Measurements from ENCODE around the gene RBCK1. TPM values are rescaled to one million over a fixed set of nuclear protein-coding genes. Genes with fewer than 3 reads are reported as not detected.

The RBCK1 gene
- total and polyA plus RNA-seq, 8 donors: 34.9 to 148 (median 44.7) TPM

- no peak overlapping the region for H3K27ac ChIP-seq
- no peak for DNase-seq
Measured at GRCh38 chr20:400128-400453, 8.0 kb upstream of the RBCK1 start.

DNA sequence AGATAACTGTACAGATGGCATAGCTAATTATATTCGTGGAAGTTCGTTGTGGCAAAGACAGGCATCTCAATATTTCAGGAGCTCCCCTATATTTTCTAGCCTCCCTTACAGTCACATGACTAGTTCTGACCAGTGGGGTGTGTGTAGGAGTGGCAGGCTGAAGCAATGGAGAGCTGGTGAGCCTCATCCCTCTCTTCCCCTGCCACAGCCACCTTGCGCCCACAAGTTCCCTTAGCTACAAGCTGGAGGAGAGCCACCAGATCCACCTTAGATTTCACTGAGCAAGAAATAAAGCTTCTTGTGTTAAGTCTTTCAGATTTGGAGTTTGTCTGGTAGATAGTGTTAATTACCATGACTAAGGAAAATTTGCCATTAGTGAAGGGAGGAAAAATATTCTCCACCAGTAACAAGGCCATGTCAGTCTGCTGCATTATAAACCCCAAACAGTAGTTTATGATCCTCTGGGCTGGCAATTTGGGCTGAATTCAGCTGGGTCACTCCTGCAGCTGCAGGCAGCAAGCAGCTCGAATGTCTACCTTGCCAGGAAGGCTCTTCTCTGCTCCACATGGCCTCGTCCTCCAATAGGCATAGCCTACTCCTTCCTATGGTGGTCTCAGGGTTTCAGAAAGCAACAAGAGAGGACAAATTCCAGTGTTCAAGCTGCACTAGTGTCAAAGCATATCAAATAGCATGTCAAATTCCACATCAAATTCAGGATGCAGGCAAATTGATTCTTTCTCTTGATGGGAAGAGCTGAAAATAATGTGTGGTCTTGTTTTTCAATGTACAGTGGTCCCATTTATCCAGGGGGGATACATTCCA, 7.4 kb upstream of the RBCK1 start:
- no peaks in the 10 kb centered on the region for H3K27me3 ChIP-seq
- intact Hi-C loops (cut with DNase I): no loop called here
- peak in 1 of 4 donors; percentile 28 for ATAC-seq
- TF ChIP-seq, protein P1, sequence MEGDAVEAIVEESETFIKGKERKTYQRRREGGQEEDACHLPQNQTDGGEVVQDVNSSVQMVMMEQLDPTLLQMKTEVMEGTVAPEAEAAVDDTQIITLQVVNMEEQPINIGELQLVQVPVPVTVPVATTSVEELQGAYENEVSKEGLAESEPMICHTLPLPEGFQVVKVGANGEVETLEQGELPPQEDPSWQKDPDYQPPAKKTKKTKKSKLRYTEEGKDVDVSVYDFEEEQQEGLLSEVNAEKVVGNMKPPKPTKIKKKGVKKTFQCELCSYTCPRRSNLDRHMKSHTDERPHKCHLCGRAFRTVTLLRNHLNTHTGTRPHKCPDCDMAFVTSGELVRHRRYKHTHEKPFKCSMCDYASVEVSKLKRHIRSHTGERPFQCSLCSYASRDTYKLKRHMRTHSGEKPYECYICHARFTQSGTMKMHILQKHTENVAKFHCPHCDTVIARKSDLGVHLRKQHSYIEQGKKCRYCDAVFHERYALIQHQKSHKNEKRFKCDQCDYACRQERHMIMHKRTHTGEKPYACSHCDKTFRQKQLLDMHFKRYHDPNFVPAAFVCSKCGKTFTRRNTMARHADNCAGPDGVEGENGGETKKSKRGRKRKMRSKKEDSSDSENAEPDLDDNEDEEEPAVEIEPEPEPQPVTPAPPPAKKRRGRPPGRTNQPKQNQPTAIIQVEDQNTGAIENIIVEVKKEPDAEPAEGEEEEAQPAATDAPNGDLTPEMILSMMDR (IDR thresholded peaks at IDR 0.05): no peak
- DNase-seq: no peak
- H3K4me3 ChIP-seq: no peak overlapping the region
- peaks cover 0 to 12% (median 11%) of the 10 kb centered on the region in 3 donors for H3K36me3 ChIP-seq
- WGBS, 2 donors: 51 to 70% methylated on average over 5 of the region's 5 CpGs
- no peak for FAIRE-seq
- no peaks in the 10 kb centered on the region for H3K9me3 ChIP-seq
- H3K4me1 ChIP-seq: no peaks in the 10 kb centered on the region
- H3K27ac ChIP-seq: no peak overlapping the region

More at GRCh38 chr20:400128-400453, 8.0 kb upstream of the RBCK1 start:
- H3K4me3 ChIP-seq: no peak overlapping the region
- H3K36me3 ChIP-seq: peaks cover 0 to 13% (median 12%) of the 10 kb centered on the region in 3 donors
- no peaks in the 10 kb centered on the region for H3K4me1 ChIP-seq
- intact Hi-C loops (cut with DNase I): no loop called here
- FAIRE-seq (no peak), ATAC-seq (no peak)
- 39 to 47% methylated on average over 2 of the region's 2 CpGs for WGBS, 2 donors
- TF ChIP-seq, protein P1 (IDR thresholded peaks at IDR 0.05): no peak
- no peaks in the 10 kb centered on the region for H3K9me3 ChIP-seq
- no peaks in the 10 kb centered on the region for H3K27me3 ChIP-seq

GRCh38 chr20:401682-402495, 6.2 kb upstream of the RBCK1 start:
- H3K4me3 ChIP-seq: no peak overlapping the region
- 62 to 64% methylated on average over 9 of the region's 9 CpGs for WGBS, 2 donors
- TF ChIP-seq, protein P1 (IDR thresholded peaks at IDR 0.05): no peak
- H3K9me3 ChIP-seq: no peaks in the 10 kb centered on the region
- H3K4me1 ChIP-seq: peaks cover 0 to under 1% (median 0%) of the 10 kb centered on the region in 3 donors
- intact Hi-C loops (cut with DNase I): no loop called here
- H3K27ac ChIP-seq: no peak overlapping the region
- DNase-seq: peak in 1 of 6 donors; percentile 70
- peak; percentile 39 to 84 (median 58) for ATAC-seq
- no peak for FAIRE-seq
- H3K27me3 ChIP-seq: no peaks in the 10 kb centered on the region
- peaks cover 0 to 4% (median 1%) of the 10 kb centered on the region in 3 donors for H3K36me3 ChIP-seq

DNA sequence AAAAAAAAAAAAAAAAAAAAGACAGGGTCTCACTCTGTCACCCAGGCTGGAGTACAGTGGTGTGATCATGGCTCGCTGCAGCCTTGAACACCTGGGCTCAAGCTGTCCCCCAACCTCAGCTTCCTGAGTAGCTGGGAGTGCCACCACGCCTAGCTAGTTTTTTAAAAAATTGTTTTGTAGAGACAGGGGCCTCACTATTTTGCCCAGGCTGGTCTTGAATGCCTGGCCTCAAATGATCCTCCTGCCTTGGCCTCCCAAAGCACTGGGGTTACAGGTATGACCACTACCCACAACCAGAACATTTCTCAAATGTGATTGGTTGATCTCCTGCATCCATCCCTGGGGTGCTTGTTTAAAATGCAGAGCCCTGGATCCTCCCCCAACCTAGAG, 5.6 kb upstream of the RBCK1 start:
- intact Hi-C loops (cut with DNase I): no loop called here
- Histone ChIP-seq H3K4me1 (peaks cover 0 to 4% (median 0%) of the 10 kb centered on the region in 3 donors), H3K4me3 (no peak overlapping the region), H3K27ac (no peak overlapping the region), H3K36me3 (no peaks in the 10 kb centered on the region), H3K9me3 (no peaks in the 10 kb centered on the region), H3K27me3 (no peaks in the 10 kb centered on the region)
- WGBS, 2 donors: 93 to 95% methylated on average over 2 of the region's 2 CpGs
- no peak for DNase-seq
- no peak for FAIRE-seq
- TF ChIP-seq, protein P1 (IDR thresholded peaks at IDR 0.05): no peak
- no peak for ATAC-seq
